Activated CD8-positive, alpha-beta memory T cell treated with anti-CD3 and anti-CD28 coated beads, Interleukin-2, amount 50 U/mL, for 24 hours (primary cell): Measurements from ENCODE around the gene TMEM266.
"Not testable (repeated sequence)": the region's sequence is repeated elsewhere in the genome, so short reads cannot be mapped to it uniquely, and the experiment has no call there.

Experiments used
- DNase-seq: peaks from one replicate; pipeline ENCODE4 v3.0.0-alpha.2; 2020; ENCODE audit errors: extremely low read depth

The TMEM266 gene

GRCh38 chr15:76059320-76060117 lies at the start of gene TMEM266:
Gene TMEM266, plus strand, starts transcription at chr15:76059985. Its CDS starts 74,279 bp downstream, at chr15:76134264.
- DNase-seq = no peak

GRCh38 chr15:76010613-76011012 lies 49.2 kb upstream of the TMEM266 start:
- no peak for DNase-seq

- DNase-seq = no peak
Observed at GRCh38 chr15:76011627-76012551, 47.9 kb upstream of the TMEM266 start, which contains the start of gene NRG4. Gene NRG4, minus strand, starts transcription at chr15:76012424. Its CDS starts 1,194 bp downstream, at chr15:76011230.

- not testable (repeated sequence) for DNase-seq
Observed at GRCh38 chr15:76013470-76013869, 46.3 kb upstream of the TMEM266 start.

- DNase-seq = no peak
Observed at GRCh38 chr15:76024021-76024768, 35.6 kb upstream of the TMEM266 start.

GRCh38 chr15:76032046-76032445 lies 27.7 kb upstream of the TMEM266 start:
- no peak for DNase-seq

GRCh38 chr15:76033438-76033837 lies 26.3 kb upstream of the TMEM266 start:
- no peak for DNase-seq

GRCh38 chr15:76034111-76034510 lies 25.7 kb upstream of the TMEM266 start:
- no peak for DNase-seq

GRCh38 chr15:76035593-76035992 lies 24.2 kb upstream of the TMEM266 start:
- DNase-seq = no peak

- no peak for DNase-seq
Observed at GRCh38 chr15:76038512-76038911, 21.3 kb upstream of the TMEM266 start.

GRCh38 chr15:76054201-76054600 lies 5.6 kb upstream of the TMEM266 start:
- DNase-seq = not testable (repeated sequence)

GRCh38 chr15:76056931-76057330 lies 2.9 kb upstream of the TMEM266 start:
- no peak for DNase-seq

- no peak for DNase-seq
Observed at GRCh38 chr15:76057332-76058000, 2.3 kb upstream of the TMEM266 start.

GRCh38 chr15:76058714-76059319 lies 968 bp upstream of the TMEM266 start:
- DNase-seq = no peak

- DNase-seq = no peak
Observed at GRCh38 chr15:76060118-76060989, 569 bp downstream of the TMEM266 start.

GRCh38 chr15:76061700-76062099 lies 1.9 kb downstream of the TMEM266 start:
- no peak for DNase-seq

- DNase-seq = no peak
Observed at GRCh38 chr15:76062286-76062685, 2.5 kb downstream of the TMEM266 start.

GRCh38 chr15:76064375-76064774 lies 4.6 kb downstream of the TMEM266 start:
- DNase-seq = no peak

GRCh38 chr15:76065245-76065644 lies 5.5 kb downstream of the TMEM266 start:
- DNase-seq = no peak

GRCh38 chr15:76065793-76066192 lies 6.0 kb downstream of the TMEM266 start:
- DNase-seq = no peak
